GM23338 (cell line): ENCODE measurements around the gene C14orf93. TPM values are rescaled to one million over a fixed set of nuclear protein-coding genes. Genes with fewer than 3 reads are reported as not detected.
A peak's percentile ranks its signal among the peaks of the same experiment; 100 is the strongest.

ENCODE experiments used
- ATAC-seq: fragments of 200-7000 bp; cut with Tn5 transposase; 3 replicates; pipeline ENCODE4 v1.9.1; 2020
- DNase-seq: peaks from one replicate; pipeline ENCODE4 v3.0.0-alpha.2; 2015; ENCODE audit warnings: low spot score
- H2AFZ ChIP-seq: fragments of 200-600 bp; sonication (generic); 2 replicates; pipeline ENCODE4 v1.8.0; 2016; ENCODE audit warnings: antibody characterized with exemption, mild to moderate bottlenecking, moderate library complexity
- H3F3A ChIP-seq: fragments of 200-600 bp; sonication (generic); replicated peaks from 2 replicates; pipeline ENCODE4 v1.8.0; 2017; ENCODE audit warnings: antibody characterized with exemption, mixed run types, low read depth
- H3K27ac ChIP-seq: fragments of 200-600 bp; sonication (generic); 2 replicates; pipeline ENCODE4 v1.6.1; 2016; ENCODE audit warnings: low read depth
- H3K27me3 ChIP-seq: fragments of 200-600 bp; sonication (generic); 2 replicates; pipeline ENCODE4 v1.8.0; 2016; ENCODE audit warnings: mild to moderate bottlenecking, mixed run types, moderate library complexity; ENCODE audit not compliant: insufficient read depth
- H3K36me3 ChIP-seq: fragments of 200-600 bp; sonication (generic); 2 replicates; pipeline ENCODE4 v1.8.0; 2016; ENCODE audit warnings: mild to moderate bottlenecking; ENCODE audit not compliant: insufficient read depth
- H3K4me1 ChIP-seq: fragments of 200-600 bp; sonication (generic); 2 replicates; pipeline ENCODE4 v1.8.0; 2016; ENCODE audit warnings: mild to moderate bottlenecking, moderate library complexity; ENCODE audit not compliant: insufficient read depth
- H3K4me2 ChIP-seq: fragments of 200-600 bp; sonication (generic); 2 replicates; pipeline ENCODE4 v1.7.1; 2017; ENCODE audit warnings: mixed run types
- H3K4me3 ChIP-seq: fragments of 200-600 bp; sonication (generic); 2 replicates; pipeline ENCODE4 v1.6.1; 2016; ENCODE audit warnings: mixed run types
- H3K79me2 ChIP-seq: fragments of 200-600 bp; sonication (generic); replicated peaks from 2 replicates; pipeline ENCODE4 v1.8.0; 2017; ENCODE audit warnings: mild to moderate bottlenecking; ENCODE audit not compliant: insufficient read depth
- H3K9me2 ChIP-seq: fragments of 200-600 bp; sonication (generic); 2 replicates; pipeline ENCODE4 v1.8.0; 2017; ENCODE audit not compliant: insufficient read depth
- H4K20me1 ChIP-seq: fragments of 200-600 bp; sonication (generic); replicated peaks from 2 replicates; pipeline ENCODE4 v1.8.0; 2017; ENCODE audit warnings: mild to moderate bottlenecking; ENCODE audit not compliant: insufficient read depth
- H3K27ac Mint-ChIP-seq: 2 replicates; pipeline ENCODE4 v1.8.0; 2020; ENCODE audit warnings: inconsistent platforms, mild to moderate bottlenecking, moderate library complexity, mixed read lengths
- H3K27me3 Mint-ChIP-seq: 3 replicates; pipeline ENCODE4 v1.8.0; 2022; ENCODE audit warnings: low read depth, mild to moderate bottlenecking, moderate library complexity, mixed read lengths, inconsistent platforms; ENCODE audit not compliant: insufficient read depth, poor library complexity
- H3K36me3 Mint-ChIP-seq: 3 replicates; pipeline ENCODE4 v1.8.0; 2021; ENCODE audit warnings: low read depth, mild to moderate bottlenecking, inconsistent platforms, moderate library complexity, mixed read lengths
- H3K4me1 Mint-ChIP-seq: 3 replicates; pipeline ENCODE4 v1.8.0; 2020; ENCODE audit warnings: mild to moderate bottlenecking, inconsistent platforms, mixed read lengths
- H3K4me3 Mint-ChIP-seq: 3 replicates; pipeline ENCODE4 v1.8.0; 2021; ENCODE audit warnings: moderate library complexity, mild to moderate bottlenecking, inconsistent platforms, mixed read lengths
- H3K9me3 Mint-ChIP-seq: 3 replicates; pipeline ENCODE4 v1.8.0; 2020; ENCODE audit warnings: moderate library complexity, mild to moderate bottlenecking, inconsistent platforms, mixed read lengths
- CREB1 ChIP-seq: fragments of 250-450 bp; sonication (Bioruptor Pico); IDR thresholded peaks from 2 replicates; pipeline ENCODE4 v1.5.0; 2020; ENCODE audit warnings: low read depth, mild to moderate bottlenecking, moderate library complexity
- NANOG ChIP-seq: IDR thresholded peaks from 2 replicates; pipeline ENCODE4 v1.6.1; 2016; ENCODE audit warnings: antibody characterized with exemption, borderline replicate concordance
- STAT1 ChIP-seq: IDR thresholded peaks from one replicate; pipeline ENCODE4 v1.6.1; 2016; ENCODE audit warnings: antibody characterized with exemption; ENCODE audit not compliant: unreplicated experiment
- ZNF331 ChIP-seq: fragments of 250-450 bp; sonication (Bioruptor Pico); IDR thresholded peaks from 2 replicates; pipeline ENCODE4 v1.5.0; 2020; ENCODE audit warnings: low read depth, mild to moderate bottlenecking, moderate library complexity
- polyA plus RNA-seq: library from polyadenylated mRNA; unstranded; fragments of >200 nt; fragmentation: Nextera tagmentation; extraction: Ambion mirVana; gene quantifications from 2 replicates; pipeline ENCODE4 v1.2.1, GENCODE V29; 2016
- total RNA-seq: library from RNA; depleted of rRNA; stranded (reverse); fragments of >200 nt; shearing (Covaris generic); gene quantifications from 2 replicates; pipeline ENCODE4 v1.2.3, GENCODE V29; 2014
- TF ChIP-seq, protein P1 (sequence below), 2 experiments: fragments of 200-600 bp in 1 of 2; sonication (generic) in 1 of 2; conservative IDR thresholded peaks; 2 replicates each; pipeline versions ENCODE4 v1.5.1 to v1.6.1; 2016 to 2017; ENCODE audit warnings: antibody characterized with exemption in 2 of 2, low read depth in 2 of 2, mild to moderate bottlenecking in 2 of 2, moderate library complexity in 1 of 2
- TF ChIP-seq, protein P2 (sequence below): IDR thresholded peaks from 2 replicates; pipeline ENCODE4 v1.6.1; 2016; ENCODE audit warnings: antibody characterized with exemption
- TF ChIP-seq, protein P3 (sequence below): fragments of 250-450 bp; sonication (Bioruptor Pico); IDR thresholded peaks from 2 replicates; pipeline ENCODE4 v1.5.0; 2020; ENCODE audit warnings: mild to moderate bottlenecking, moderate library complexity

Gene C14orf93
- total and polyA plus RNA-seq, 2 experiments from 2014 or later, result 3.5 to 11.7 TPM

DNA sequence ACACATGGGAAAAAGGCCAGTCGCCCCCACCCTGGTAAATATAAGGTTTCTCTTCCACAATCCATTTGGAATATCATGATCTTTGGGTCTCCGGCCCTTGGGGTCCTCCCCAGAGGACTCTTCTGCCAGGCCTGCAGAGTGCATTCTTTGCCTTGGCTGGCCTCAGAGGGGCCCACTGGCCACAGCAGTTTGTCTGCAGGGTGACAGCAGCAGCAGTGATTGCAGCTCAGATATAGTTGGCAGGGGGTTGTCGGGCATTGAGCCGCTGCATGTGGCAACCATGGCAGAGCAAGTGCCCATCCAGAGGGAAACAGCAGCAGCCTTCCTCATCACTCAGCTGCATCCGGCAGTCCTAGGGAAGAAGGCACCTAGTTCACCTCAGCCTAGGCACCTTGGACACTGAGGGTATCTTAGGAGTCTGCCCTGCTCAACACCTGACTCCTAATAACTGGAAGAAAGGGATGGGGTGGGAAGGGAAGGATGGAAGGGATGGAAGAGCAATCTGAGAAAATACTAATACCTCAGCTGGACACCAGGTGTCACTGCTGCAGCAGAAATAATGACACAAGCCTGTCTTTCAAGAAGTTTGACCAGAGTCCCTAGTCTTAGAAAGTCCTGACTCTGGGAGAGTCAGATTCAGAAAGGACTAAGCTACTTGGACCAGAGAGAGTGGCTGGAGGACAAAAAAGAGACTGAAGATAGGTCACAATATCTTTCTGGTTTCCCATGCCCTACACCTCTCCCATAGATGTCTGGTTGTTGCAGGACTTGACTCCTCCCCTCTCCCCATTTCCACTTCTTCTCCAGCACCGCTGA lies 36.5 kb downstream of the C14orf93 start:
- Mint-ChIP-seq H3K27ac (peak overlapping the region; percentile 66), H3K36me3 (peaks cover 80% of the 10 kb centered on the region), H3K4me3 (no peak overlapping the region; the same call in 2 of the 3 replicates), H3K9me3 (no peaks in the 10 kb centered on the region), H3K4me1 (peaks cover 30% of the 10 kb centered on the region), H3K27me3 (peaks cover 18% of the 10 kb centered on the region)
- Histone ChIP-seq H3K9me2 (no peaks in the 10 kb centered on the region), H3K36me3 (peaks cover 36% of the 10 kb centered on the region), H3K4me1 (peaks cover 16% of the 10 kb centered on the region), H3K4me2 (no peak overlapping the region), H3K27ac (peak overlapping the region; percentile 82; the same call in 1 of the 2 replicates), H3F3A (peaks cover 26% of the 10 kb centered on the region), H3K4me3 (no peak overlapping the region), H2AFZ (no peak overlapping the region), H4K20me1 (peaks cover 7% of the 10 kb centered on the region; the same call in 1 of the 2 replicates), H3K79me2 (peaks cover 13% of the 10 kb centered on the region), H3K27me3 (no peaks in the 10 kb centered on the region; the same call in 1 of the 2 replicates)
- TF ChIP-seq ZNF331 (no peak), NANOG (no peak), CREB1 (CRISPR knock-in tag) (no peak)
- TF ChIP-seq, protein P1, sequence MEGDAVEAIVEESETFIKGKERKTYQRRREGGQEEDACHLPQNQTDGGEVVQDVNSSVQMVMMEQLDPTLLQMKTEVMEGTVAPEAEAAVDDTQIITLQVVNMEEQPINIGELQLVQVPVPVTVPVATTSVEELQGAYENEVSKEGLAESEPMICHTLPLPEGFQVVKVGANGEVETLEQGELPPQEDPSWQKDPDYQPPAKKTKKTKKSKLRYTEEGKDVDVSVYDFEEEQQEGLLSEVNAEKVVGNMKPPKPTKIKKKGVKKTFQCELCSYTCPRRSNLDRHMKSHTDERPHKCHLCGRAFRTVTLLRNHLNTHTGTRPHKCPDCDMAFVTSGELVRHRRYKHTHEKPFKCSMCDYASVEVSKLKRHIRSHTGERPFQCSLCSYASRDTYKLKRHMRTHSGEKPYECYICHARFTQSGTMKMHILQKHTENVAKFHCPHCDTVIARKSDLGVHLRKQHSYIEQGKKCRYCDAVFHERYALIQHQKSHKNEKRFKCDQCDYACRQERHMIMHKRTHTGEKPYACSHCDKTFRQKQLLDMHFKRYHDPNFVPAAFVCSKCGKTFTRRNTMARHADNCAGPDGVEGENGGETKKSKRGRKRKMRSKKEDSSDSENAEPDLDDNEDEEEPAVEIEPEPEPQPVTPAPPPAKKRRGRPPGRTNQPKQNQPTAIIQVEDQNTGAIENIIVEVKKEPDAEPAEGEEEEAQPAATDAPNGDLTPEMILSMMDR (conservative IDR thresholded peaks at IDR 0.05; ENCODE audit: low read depth in 2 of 2), result peak; percentile 66 to 85
- ATAC-seq (peak; percentile 10), DNase-seq (peak; percentile 77)

DNA sequence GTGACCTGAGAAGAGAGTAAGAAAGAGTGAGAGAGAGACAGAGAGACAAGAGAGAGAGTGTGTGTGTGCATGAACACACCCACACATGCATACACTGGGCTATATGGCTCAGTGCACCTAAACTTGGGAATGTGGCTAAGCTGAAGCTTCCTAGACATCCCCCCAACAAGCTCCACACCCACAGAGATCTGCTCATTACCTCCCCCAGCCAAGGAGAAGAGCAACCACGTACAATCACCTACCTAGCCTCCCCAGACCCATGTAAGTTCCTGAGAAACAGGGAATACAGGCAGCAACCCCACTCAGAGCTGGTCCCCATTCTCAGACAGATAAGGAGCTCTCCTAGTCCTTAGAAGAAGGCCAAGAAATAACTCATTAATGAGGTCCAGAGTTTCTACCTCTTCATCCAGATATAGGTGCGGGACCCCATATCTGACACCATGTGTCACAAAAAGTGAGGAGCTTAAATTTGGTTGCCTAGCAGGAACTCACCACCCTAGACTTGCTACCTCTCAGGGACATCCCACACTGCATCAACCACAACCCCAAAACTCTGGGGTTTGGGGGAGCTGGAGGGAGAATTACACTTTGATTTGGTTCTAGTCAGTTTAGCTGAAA lies 37.5 kb downstream of the C14orf93 start:
- Histone ChIP-seq H3K4me1 (peaks cover 9% of the 10 kb centered on the region), H3K4me3 (no peak overlapping the region), H3K79me2 (peaks cover 8% of the 10 kb centered on the region; the same call in 1 of the 2 replicates), H2AFZ (no peak overlapping the region), H4K20me1 (peaks cover 7% of the 10 kb centered on the region; the same call in 1 of the 2 replicates), H3K9me2 (peaks cover under 1% of the 10 kb centered on the region; the same call in 1 of the 2 replicates), H3K36me3 (peaks cover 42% of the 10 kb centered on the region), H3F3A (peaks cover 22% of the 10 kb centered on the region), H3K27me3 (no peaks in the 10 kb centered on the region), H3K27ac (no peak overlapping the region), H3K4me2 (no peak overlapping the region)
- no peaks in the 10 kb centered on the region for H3K9me3 Mint-ChIP-seq
- TF ChIP-seq, protein P2, sequence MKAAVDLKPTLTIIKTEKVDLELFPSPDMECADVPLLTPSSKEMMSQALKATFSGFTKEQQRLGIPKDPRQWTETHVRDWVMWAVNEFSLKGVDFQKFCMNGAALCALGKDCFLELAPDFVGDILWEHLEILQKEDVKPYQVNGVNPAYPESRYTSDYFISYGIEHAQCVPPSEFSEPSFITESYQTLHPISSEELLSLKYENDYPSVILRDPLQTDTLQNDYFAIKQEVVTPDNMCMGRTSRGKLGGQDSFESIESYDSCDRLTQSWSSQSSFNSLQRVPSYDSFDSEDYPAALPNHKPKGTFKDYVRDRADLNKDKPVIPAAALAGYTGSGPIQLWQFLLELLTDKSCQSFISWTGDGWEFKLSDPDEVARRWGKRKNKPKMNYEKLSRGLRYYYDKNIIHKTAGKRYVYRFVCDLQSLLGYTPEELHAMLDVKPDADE, result no peak
- TF ChIP-seq STAT1, result no peak
- TF ChIP-seq, protein P3, sequence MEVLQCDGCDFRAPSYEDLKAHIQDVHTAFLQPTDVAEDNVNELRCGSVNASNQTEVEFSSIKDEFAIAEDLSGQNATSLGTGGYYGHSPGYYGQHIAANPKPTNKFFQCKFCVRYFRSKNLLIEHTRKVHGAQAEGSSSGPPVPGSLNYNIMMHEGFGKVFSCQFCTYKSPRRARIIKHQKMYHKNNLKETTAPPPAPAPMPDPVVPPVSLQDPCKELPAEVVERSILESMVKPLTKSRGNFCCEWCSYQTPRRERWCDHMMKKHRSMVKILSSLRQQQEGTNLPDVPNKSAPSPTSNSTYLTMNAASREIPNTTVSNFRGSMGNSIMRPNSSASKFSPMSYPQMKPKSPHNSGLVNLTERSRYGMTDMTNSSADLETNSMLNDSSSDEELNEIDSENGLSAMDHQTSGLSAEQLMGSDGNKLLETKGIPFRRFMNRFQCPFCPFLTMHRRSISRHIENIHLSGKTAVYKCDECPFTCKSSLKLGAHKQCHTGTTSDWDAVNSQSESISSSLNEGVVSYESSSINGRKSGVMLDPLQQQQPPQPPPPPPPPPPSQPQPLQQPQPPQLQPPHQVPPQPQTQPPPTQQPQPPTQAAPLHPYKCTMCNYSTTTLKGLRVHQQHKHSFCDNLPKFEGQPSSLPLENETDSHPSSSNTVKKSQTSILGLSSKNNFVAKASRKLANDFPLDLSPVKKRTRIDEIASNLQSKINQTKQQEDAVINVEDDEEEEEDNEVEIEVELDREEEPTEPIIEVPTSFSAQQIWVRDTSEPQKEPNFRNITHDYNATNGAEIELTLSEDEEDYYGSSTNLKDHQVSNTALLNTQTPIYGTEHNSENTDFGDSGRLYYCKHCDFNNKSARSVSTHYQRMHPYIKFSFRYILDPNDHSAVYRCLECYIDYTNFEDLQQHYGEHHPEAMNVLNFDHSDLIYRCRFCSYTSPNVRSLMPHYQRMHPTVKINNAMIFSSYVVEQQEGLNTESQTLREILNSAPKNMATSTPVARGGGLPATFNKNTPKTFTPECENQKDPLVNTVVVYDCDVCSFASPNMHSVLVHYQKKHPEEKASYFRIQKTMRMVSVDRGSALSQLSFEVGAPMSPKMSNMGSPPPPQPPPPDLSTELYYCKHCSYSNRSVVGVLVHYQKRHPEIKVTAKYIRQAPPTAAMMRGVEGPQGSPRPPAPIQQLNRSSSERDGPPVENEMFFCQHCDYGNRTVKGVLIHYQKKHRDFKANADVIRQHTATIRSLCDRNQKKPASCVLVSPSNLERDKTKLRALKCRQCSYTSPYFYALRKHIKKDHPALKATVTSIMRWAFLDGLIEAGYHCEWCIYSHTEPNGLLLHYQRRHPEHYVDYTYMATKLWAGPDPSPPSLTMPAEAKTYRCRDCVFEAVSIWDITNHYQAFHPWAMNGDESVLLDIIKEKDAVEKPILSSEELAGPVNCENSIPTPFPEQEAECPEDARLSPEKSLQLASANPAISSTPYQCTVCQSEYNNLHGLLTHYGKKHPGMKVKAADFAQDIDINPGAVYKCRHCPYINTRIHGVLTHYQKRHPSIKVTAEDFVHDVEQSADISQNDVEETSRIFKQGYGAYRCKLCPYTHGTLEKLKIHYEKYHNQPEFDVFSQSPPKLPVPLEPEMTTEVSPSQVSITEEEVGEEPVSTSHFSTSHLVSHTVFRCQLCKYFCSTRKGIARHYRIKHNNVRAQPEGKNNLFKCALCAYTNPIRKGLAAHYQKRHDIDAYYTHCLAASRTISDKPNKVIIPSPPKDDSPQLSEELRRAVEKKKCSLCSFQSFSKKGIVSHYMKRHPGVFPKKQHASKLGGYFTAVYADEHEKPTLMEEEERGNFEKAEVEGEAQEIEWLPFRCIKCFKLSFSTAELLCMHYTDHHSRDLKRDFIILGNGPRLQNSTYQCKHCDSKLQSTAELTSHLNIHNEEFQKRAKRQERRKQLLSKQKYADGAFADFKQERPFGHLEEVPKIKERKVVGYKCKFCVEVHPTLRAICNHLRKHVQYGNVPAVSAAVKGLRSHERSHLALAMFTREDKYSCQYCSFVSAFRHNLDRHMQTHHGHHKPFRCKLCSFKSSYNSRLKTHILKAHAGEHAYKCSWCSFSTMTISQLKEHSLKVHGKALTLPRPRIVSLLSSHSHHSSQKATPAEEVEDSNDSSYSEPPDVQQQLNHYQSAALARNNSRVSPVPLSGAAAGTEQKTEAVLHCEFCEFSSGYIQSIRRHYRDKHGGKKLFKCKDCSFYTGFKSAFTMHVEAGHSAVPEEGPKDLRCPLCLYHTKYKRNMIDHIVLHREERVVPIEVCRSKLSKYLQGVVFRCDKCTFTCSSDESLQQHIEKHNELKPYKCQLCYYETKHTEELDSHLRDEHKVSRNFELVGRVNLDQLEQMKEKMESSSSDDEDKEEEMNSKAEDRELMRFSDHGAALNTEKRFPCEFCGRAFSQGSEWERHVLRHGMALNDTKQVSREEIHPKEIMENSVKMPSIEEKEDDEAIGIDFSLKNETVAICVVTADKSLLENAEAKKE (CRISPR knock-in tag), result no peak
- no peak overlapping the region for H3K27ac Mint-ChIP-seq
- peaks cover 79% of the 10 kb centered on the region for H3K36me3 Mint-ChIP-seq
- ATAC-seq (no peak), DNase-seq (no peak)
- H3K27me3 Mint-ChIP-seq, result peaks cover 16% of the 10 kb centered on the region
- no peak overlapping the region for H3K4me3 Mint-ChIP-seq
- peaks cover 20% of the 10 kb centered on the region for H3K4me1 Mint-ChIP-seq
